22Rv1 (cell line): ENCODE results near the gene CACNA1F.

Experiments
- ZFX ChIP-seq: fragments of 450-650 bp; IDR thresholded peaks from 2 replicates; pipeline ENCODE4 v1.6.1; 2017; ENCODE audit warnings: antibody characterized with exemption, borderline replicate concordance
- TF ChIP-seq, protein P1 (sequence below): fragments of 450-650 bp; IDR thresholded peaks from 2 replicates; pipeline ENCODE4 v1.5.1; 2017; ENCODE audit warnings: mild to moderate bottlenecking

DNA sequence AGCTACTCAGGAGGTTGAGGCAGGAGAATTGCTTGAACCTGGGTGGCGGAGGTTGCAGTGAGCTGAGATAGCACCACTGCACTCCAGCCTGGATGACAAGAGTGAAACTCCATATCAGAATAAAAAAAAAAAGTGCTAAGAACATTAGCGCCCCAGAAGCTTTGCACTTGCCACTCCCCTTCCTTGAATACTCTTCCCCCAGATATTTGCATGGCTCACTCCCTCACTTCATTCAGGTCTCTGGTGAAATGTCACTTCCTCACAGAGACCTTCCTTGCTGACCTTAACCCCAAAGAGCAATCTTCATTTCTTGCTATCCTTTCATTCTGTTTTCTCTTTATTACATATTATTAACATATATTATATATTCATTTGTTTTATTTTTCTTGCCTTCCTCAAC lies 11.3 kb downstream of the CACNA1F start:
- TF ChIP-seq, protein P1, sequence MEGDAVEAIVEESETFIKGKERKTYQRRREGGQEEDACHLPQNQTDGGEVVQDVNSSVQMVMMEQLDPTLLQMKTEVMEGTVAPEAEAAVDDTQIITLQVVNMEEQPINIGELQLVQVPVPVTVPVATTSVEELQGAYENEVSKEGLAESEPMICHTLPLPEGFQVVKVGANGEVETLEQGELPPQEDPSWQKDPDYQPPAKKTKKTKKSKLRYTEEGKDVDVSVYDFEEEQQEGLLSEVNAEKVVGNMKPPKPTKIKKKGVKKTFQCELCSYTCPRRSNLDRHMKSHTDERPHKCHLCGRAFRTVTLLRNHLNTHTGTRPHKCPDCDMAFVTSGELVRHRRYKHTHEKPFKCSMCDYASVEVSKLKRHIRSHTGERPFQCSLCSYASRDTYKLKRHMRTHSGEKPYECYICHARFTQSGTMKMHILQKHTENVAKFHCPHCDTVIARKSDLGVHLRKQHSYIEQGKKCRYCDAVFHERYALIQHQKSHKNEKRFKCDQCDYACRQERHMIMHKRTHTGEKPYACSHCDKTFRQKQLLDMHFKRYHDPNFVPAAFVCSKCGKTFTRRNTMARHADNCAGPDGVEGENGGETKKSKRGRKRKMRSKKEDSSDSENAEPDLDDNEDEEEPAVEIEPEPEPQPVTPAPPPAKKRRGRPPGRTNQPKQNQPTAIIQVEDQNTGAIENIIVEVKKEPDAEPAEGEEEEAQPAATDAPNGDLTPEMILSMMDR: no peak
- no peak for TF ChIP-seq ZFX
